Ishikawa (cell line): ENCODE data around the gene PARD3B.

Experiments used
- CEBPB ChIP-seq: IDR thresholded peaks from 2 replicates; pipeline ENCODE4 v1.6.1; 2012
- CREB1 ChIP-seq: IDR thresholded peaks from 2 replicates; pipeline ENCODE4 v1.6.1; 2012; ENCODE audit warnings: low read depth
- EGR1 ChIP-seq: IDR thresholded peaks from 2 replicates; pipeline ENCODE4 v1.6.1; 2012
- EP300 ChIP-seq: IDR thresholded peaks from 2 replicates; pipeline ENCODE4 v1.6.1; 2012; ENCODE audit warnings: borderline replicate concordance
- FOXM1 ChIP-seq: IDR thresholded peaks from 2 replicates; pipeline ENCODE4 v1.6.1; 2012; ENCODE audit warnings: low read depth, borderline replicate concordance
- NFIC ChIP-seq: IDR thresholded peaks from 2 replicates; pipeline ENCODE4 v1.6.1; 2012
- RAD21 ChIP-seq: IDR thresholded peaks from 2 replicates; pipeline ENCODE4 v1.6.1; 2012; ENCODE audit warnings: low read depth
- REST ChIP-seq: IDR thresholded peaks from 2 replicates; pipeline ENCODE4 v1.6.1; 2012; ENCODE audit warnings: low read depth, mild to moderate bottlenecking
- TAF1 ChIP-seq: IDR thresholded peaks from 2 replicates; pipeline ENCODE4 v1.6.1; 2012; ENCODE audit warnings: low read depth, mild to moderate bottlenecking
- TCF12 ChIP-seq: IDR thresholded peaks from 2 replicates; pipeline ENCODE4 v1.6.1; 2012; ENCODE audit warnings: low read depth
- TEAD4 ChIP-seq: IDR thresholded peaks from 2 replicates; pipeline ENCODE4 v1.6.1; 2012
- USF1 ChIP-seq: IDR thresholded peaks from 2 replicates; pipeline ENCODE4 v1.6.1; 2012
- YY1 ChIP-seq: IDR thresholded peaks from 2 replicates; pipeline ENCODE4 v1.6.1; 2012; ENCODE audit warnings: low read depth
- ZBTB7A ChIP-seq: IDR thresholded peaks from 2 replicates; pipeline ENCODE4 v1.6.1; 2012; ENCODE audit warnings: low read depth
- TF ChIP-seq, protein P1 (sequence below): IDR thresholded peaks from 2 replicates; pipeline ENCODE4 v1.6.1; 2012

Gene PARD3B

GRCh38 chr2:205628422-205628821 lies 1083.1 kb downstream of the PARD3B start:
- TF ChIP-seq, protein P1, sequence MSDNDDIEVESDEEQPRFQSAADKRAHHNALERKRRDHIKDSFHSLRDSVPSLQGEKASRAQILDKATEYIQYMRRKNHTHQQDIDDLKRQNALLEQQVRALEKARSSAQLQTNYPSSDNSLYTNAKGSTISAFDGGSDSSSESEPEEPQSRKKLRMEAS = no peak
- TF ChIP-seq USF1 = no peak
- no peak for TF ChIP-seq RAD21
- no peak for TF ChIP-seq TCF12
- TF ChIP-seq EP300 = no peak
- TF ChIP-seq CEBPB = no peak
- TF ChIP-seq REST = no peak
- no peak for TF ChIP-seq TAF1
- no peak for TF ChIP-seq CREB1
- no peak for TF ChIP-seq FOXM1
- TF ChIP-seq YY1 = no peak
- no peak for TF ChIP-seq ZBTB7A
- TF ChIP-seq EGR1 = no peak
- TF ChIP-seq TEAD4 = no peak
- no peak for TF ChIP-seq NFIC

DNA sequence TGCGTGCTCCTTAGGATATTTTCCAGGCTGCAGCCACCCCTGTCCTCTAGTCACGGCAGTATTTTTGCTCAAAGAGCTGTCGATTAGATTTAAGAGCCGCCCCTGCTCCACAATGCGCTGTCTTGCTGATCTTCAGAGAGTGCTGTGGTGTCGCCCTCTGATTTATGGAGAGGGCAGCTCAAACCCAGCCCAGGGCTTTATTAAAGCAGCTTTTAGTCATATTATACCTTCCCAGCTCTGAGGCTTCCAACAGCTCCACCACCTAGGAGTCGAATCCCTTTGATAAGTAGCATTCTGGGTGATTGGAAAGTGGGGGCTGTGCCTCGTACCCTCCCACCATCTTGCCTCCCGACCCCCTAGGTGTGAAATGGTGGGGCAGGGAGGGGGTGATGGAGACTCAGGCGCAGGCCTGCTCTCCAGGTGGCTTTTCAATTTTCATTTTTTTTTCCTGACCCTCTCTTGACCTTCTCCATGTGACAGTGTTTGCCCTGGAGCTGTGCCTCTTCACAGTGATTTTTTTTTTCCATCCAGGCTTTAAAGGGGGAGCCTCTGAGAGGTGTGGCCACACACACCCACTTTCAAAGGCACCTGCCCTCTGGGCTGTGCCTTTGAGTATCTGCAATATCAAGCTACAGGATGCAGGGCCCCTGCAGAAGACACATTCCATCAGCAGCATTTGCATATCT lies 1084.0 kb downstream of the PARD3B start:
- no peak for TF ChIP-seq TAF1
- TF ChIP-seq, protein P1 = no peak

DNA sequence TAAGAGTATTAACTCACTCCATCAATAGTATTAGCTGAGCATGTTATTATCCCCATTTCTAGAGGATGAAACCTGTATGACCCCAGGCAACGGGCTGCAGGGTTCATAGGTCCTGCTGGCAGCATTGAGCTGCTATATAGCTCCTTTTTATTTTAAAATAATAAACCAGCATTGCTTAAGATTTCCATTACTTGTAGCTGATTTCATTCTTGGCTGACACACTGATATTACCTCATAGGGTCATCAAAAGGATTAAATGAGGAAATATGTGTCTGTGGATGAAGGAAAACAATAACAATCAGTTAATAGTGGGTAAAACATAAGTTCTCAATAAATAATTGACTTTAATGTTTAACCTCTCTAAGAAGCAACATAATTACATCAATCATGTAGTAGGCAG lies 1088.7 kb downstream of the PARD3B start:
- TF ChIP-seq TCF12 = no peak
- TF ChIP-seq EP300 = no peak
- no peak for TF ChIP-seq ZBTB7A
- no peak for TF ChIP-seq CREB1
- TF ChIP-seq REST = no peak
- no peak for TF ChIP-seq USF1
- TF ChIP-seq, protein P1 = no peak
- no peak for TF ChIP-seq TAF1
- TF ChIP-seq RAD21 = no peak

DNA sequence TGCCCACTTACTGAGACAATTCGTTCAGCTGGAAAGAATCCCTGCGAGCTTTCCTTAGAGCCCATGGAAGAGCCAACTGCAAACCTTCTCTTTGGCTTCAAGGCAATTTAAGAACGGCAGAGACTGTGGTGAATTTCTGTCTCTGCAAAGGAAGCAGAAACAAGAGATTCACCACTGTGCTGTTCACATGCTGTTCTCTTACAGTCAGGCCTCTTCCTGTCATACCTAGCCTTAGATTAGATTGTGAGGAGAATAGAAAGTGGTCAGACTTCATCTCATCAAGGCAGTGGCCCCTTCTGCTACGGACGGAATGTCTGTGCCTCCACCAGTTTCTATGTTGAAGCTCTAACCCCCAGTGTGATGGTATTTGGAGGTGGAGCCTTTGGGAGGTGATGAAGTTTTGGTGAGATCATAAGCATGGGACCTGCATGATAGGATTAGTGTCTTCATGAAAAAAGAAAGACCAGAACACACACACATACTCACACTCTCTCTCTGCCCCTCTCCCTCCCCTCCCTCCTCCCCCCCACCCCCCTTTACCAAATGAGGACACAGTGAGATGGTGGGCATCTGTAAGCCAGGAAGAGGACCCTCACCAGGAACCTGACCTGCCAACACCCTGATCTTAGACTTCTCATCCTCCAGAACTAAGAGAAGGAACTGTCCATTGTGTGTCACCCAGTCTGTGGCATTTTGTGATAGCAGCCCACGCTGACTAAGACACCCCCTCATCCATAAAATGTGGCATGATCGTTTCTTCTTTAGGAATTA lies 1091.5 kb downstream of the PARD3B start:
- no peak for TF ChIP-seq CREB1
- TF ChIP-seq ZBTB7A = no peak
- TF ChIP-seq EP300 = no peak
- TF ChIP-seq RAD21 = no peak
- TF ChIP-seq EGR1 = no peak
- no peak for TF ChIP-seq TAF1

DNA sequence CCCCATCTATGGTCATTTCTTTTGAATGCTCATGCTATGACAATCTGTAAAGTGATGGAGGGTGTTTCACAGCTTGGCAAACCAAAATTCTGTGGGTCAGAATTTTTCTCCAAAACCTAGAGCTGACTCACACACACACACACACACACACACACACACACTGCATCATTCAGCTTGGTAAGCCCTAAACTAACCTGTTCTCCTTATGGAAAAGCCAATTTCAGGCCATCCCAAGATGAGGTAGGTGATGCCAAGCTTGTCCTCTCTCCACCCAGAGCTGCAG lies 1092.0 kb downstream of the PARD3B start:
- TF ChIP-seq NFIC = no peak
- no peak for TF ChIP-seq FOXM1
- TF ChIP-seq EGR1 = no peak
- TF ChIP-seq, protein P1 = no peak
- no peak for TF ChIP-seq REST
- no peak for TF ChIP-seq YY1
- TF ChIP-seq TCF12 = no peak
- no peak for TF ChIP-seq EP300
- TF ChIP-seq ZBTB7A = no peak
